ENCODE data around the gene PLCZ1.
"Not testable (repeated sequence)": the region's sequence is repeated elsewhere in the genome, so short reads cannot be mapped to it uniquely, and the experiment has no call there.

The PLCZ1 gene

DNA sequence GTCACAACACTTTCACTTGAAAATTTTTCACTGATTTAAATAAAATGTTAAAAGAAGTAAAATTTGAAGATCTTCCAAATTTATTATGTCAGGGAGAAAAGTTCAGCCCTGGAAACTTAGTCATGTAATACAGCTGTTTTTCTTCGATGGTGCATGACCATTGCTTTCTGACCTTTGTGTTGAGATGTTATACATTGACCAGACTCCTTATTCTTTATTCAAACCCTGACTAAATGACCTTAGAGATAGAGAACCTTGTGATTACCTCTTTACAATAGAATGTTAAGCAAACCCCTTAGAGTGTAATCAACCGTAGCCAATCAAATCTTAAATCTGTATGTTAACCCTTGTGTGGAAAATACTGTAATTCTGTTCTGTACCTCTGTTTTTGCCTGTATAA is 34.5 kb downstream of the PLCZ1 start:
- DNase-seq = no peak

GRCh38 chr12:18700271-18700670 is 37.5 kb downstream of the PLCZ1 start:
- peak; percentile 66 for DNase-seq

GRCh38 chr12:18696971-18697602 is 40.7 kb downstream of the PLCZ1 start:
- peak; percentile 57 for DNase-seq

DNA sequence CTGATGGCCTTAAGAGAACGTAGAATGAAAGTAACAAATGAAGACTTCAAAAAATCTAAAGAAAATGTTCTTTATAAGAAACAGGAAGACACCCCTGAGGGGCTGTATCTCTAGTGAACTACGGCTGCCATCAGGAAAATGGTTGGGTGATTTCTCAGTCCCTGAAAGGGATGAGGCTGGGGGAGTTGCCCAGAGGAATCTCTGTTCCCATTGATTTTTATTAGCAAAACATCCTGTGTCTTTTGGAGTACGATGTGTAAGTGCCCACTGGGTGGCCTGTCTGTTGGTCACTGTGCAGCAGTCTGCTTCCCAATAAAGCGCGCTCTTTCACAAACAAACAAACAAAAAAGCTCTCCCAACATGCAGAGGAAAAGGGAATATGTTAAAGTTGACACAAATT is 43.8 kb downstream of the PLCZ1 start:
- DNase-seq = not testable (repeated sequence)

DNA sequence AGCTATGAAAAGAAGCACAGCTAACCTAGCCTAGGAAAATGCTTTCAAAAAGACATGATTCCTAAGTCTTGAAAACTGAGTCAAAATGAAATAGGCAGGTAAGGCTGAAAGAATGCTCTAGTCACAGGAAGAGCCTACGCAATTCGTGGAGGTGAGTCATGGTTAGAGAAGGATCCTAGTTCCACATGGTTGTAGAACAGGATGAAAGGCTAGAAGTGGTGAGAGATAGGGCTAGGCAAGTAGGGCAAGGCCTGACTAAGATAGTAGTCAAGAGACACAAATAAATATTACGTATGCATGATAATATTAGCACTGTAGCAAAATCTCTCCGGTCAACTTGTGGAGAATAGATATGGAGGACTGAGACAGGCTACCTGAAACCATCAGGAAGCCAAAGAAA is 47.2 kb downstream of the PLCZ1 start:
- DNase-seq = peak; percentile 91

DNA sequence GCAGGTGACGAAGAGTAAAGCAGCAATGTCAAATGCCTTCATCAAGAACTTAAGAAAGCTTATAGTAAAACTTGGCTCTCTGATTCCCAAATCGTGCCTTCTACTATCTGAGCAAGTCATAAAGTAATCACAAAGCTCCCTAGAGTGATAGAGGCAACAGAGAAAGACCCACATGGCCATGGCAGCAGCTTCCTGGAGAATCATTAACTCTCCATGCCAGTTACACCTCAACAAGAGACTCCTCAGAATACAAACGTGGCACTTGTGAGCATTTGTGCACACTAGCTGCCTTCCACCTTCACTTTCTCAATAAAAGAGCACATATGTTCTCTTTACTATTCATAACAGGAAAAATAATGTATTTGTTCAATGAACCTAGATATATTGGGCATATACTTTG is 48.0 kb downstream of the PLCZ1 start:
- no peak for DNase-seq

DNA sequence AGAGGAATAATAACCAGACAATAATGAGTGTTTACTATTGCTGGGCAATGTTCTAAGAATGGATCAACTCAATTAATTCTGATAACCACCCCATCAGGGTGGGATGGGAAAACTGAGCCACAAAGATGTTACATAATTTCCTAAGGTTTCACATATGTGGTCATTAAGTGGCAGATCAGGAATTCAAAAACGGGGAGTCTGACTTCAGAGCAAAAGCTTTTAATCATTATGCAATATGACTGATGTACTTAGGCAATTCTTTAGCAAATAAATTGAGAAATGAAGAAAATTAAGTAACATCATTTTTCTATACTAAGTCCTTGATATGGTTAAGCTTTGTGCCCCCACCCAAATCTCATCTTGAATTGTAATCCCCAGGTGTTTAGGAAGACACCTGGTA is 53.4 kb downstream of the PLCZ1 start:
- DNase-seq = no peak

DNA sequence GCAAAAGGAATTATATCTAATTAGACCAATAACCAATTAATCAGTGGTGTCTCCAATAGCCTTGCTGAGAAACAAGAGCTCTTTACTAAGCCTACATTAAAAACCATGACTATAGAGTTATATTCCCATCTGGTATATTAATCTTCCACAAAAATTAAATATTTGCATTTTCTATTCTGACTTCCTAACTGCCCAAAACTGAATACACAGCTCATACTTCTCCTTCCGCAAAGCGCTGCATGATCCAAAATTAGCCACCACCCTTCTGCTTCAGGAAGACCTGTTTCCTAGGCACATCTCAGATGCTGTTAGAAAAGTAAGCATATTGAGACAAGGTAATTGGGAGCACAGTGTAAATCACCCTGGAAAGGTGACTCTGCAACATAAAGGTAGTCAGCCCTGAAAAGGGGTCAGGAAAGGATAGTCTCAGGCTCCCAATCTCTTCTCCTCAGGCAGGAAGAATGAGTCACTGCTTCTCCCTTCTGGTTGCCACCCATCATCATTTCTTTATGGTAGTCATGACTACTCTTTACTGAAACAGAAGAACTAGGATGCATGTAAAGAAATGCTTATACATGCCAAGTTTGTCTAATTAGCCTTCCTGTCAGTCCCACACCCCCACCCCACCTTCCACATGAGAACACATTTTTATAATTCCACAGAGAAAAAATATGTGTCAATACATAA is 54.3 kb downstream of the PLCZ1 start:
- DNase-seq = peak; percentile 37

GRCh38 chr12:18681818-18682217 is 56.0 kb downstream of the PLCZ1 start:
- DNase-seq = no peak

DNA sequence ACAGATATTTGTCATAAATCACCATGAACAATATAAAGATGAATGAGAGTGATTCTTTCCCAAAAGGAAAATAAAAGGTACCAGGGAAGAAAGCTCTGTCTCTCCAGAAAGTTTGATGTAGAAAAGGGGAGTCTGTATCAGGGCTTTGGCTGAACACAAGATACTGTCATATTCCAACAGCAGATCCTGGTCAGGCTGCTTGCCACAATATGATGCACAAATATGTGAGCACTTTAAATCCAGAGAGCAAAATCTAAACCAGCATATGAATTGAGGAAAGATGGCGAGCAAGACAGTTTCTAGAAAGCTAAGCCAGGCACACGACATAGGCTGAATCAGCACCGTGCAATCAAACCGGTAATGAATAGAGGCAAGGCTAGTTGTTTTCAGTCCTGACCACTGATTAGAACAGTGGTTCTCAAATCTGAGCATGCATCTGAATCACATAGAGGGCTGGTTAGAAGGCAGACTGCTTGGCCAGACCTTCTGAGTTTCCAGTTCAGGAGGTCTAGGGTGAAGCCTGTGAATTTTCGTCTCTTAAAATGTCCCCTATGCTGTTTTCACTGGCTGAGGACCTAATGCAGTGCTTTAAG is 60.7 kb downstream of the PLCZ1 start:
- DNase-seq = no peak

- DNase-seq = no peak
These were observed 61.7 kb downstream of the PLCZ1 start for GRCh38 chr12:18676141-18676540.

GRCh38 chr12:18658829-18659228 is 79.0 kb downstream of the PLCZ1 start:
- no peak for DNase-seq

DNA sequence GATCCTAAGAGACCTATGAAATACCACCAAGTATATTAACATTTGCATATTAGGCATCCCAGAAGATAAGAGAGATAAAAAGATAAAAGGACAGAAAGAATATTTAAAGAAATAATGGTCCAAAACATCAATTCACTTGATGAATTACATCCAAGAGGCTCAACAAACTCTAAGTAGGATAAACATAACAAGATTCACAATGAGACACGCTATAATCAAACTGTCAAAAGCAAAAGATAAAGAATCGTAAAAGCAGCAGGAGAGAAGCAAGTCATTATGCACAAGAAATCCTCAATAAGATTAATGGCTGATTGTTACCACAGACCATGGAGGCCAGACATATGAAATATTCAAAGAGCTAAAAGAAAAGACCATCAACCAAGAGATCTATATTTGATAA is 79.6 kb downstream of the PLCZ1 start:
- no peak for DNase-seq

- DNase-seq = no peak
These were observed 82.5 kb downstream of the PLCZ1 start for GRCh38 chr12:18655351-18655750.

DNA sequence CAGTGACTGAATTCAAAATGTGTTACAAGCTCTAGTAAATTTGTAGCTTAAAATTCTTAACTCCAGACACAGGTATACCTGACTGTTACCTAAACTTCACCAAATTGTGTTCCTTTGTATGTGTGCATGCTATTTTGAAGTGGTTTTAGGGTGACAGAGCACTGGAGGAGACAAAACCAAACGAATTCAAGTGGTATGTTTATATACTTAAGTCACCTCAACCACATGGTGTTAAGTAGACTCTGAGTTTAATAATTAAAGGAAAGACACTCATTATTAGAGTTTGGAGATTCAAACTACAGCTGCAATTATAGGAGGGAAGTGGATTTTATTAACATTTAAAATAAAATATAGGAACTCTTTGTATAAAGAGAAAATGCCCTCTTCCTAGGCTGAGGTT is 84.3 kb downstream of the PLCZ1 start:
- DNase-seq = no peak

DNA sequence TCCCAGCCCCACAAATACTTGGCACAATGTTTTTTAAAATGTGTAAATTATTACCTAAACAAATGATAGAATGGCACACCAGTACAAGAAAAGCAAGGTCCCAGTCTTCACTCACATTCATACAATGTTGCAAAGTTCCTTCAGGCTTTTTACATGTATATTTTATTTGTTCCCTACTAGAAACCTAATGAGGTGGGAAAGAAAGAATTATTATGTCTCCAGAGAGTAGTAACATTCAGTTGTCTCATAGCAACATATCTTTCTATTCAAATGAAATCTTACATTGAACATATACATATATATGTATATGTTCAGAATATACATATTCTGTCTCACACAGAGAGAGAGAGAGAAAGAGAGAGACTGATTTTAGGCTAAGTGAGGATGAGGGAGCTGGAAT is 85.2 kb downstream of the PLCZ1 start:
- no peak for DNase-seq

- DNase-seq = peak; percentile 32
These were observed 86.3 kb downstream of the PLCZ1 start for GRCh38 chr12:18651525-18651924.

GRCh38 chr12:18646286-18646890 is 91.4 kb downstream of the PLCZ1 start:
- no peak for DNase-seq

DNA sequence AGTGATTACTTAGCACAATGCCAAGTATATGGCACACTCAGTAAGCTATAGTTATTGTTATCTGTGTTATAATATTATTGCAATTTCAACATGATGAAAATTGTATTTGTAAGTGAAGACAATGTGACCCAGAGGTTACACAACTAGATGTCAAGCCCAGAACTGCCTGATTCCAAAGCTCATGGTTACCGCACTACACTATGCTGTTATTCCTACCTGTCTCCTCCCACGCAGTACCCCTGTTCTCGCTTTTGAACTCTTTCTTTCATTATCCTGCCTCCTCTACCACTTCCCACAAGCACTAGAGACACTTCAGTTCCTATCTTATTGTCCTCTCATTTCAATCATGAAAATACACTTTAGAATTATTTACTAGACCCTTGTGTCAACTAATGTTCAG is 93.2 kb downstream of the PLCZ1 start:
- DNase-seq = no peak

- DNase-seq = peak; percentile 20
These were observed 94.1 kb downstream of the PLCZ1 start for GRCh38 chr12:18643681-18644080.

DNA sequence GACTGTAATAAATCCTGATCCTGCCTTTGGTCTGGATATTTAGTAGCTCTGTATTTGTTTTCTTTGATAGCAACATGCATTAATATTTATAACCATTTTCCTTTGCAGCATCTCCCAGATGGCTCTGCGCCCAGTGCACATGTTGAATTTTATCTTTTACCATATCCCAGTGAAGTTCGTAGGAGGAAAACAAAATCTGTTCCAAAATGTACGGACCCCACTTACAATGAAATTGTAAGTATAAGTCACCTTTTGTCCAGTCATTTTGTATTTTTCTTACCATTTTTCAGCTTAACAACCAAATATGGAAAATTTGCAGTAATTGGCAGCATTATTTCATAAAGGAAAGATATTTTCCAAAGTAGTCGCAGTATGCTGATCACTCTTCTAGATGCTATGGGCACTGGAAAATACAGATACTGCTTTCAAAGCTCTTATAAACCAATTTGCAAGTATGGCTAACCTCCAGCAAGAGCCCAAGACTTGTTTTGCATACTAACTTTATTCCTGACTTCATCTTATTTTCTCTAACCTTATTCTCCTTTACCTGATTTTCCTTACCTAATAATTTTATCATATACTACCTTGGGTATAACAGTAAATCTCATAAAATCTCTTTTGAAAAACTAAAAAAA is 97.4 kb downstream of the PLCZ1 start:
- no peak for DNase-seq

DNA sequence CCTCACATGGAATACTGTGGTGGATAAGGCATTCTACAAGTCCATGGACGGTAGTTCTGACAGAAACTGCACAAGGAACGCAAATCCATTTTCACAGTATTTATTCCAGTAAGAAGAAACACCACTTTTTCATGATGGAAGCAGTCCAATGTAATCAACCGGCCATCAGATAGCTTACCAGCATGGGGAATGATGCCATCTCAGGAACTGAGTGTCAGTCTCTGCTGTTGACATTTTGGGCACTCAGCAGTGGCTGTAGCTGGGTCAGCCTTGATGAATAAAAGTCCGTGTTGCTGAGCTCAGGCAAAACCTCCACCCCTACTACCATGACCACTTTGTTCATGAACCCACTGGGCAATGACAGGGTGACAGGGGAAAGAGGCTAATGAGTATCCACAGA is 103.4 kb downstream of the PLCZ1 start:
- DNase-seq = no peak

All from EL (cell line).